AG08395 (cell line): ENCODE results near the gene SPRYD4.

Experiments used
- DNase-seq: peaks from one replicate; pipeline ENCODE4 v3.0.0; 2012; ENCODE audit warnings: mixed read lengths, low spot score

The SPRYD4 gene

GRCh38 chr12:56521209-56521589, 52.8 kb downstream of the SPRYD4 start:
- DNase-seq: no peak

DNA sequence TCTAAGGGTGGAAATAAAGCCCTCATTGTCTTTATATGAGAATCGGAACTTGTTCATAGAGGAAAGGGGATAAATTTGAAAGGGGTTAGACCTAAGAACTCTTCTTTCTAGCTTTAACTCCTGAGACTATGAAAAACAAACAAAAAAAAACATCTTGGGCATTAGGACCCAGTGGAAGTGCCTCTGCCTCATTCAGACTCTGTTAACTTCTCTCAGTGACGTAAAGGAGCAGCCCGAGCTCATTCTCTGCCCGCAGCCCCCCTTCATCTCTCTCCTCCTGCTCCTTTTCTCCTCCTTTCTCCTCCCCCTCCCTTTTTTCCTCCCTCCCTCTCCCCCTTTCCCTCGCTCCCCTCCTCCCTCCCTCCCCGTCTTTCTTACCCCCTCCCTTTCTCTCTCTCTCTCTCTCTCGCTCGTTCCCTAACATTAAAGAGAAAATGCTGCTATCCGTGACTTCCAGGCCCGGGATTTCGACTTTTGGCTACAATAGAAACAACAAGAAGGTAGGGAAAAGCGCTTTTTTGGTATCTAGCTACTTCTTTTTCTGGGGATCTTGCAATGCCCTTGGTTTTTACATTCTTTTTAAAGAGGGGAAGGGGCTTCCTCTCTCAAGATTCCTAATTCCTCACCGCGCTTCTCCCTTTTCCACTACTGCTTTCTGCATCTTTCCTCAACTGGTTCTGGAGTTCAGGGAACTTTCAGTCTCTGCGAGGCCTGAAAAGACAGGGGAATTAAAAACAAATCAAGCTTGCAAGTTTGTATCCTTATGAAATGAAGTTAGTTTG, 53.4 kb downstream of the SPRYD4 start, which contains the start of gene RBMS2:
TSS of gene RBMS2 (plus strand) at position 231 of the 782 bp plus-strand sequence. CDS start at position 435, 204 bp downstream.
- DNase-seq: peak; percentile 83

DNA sequence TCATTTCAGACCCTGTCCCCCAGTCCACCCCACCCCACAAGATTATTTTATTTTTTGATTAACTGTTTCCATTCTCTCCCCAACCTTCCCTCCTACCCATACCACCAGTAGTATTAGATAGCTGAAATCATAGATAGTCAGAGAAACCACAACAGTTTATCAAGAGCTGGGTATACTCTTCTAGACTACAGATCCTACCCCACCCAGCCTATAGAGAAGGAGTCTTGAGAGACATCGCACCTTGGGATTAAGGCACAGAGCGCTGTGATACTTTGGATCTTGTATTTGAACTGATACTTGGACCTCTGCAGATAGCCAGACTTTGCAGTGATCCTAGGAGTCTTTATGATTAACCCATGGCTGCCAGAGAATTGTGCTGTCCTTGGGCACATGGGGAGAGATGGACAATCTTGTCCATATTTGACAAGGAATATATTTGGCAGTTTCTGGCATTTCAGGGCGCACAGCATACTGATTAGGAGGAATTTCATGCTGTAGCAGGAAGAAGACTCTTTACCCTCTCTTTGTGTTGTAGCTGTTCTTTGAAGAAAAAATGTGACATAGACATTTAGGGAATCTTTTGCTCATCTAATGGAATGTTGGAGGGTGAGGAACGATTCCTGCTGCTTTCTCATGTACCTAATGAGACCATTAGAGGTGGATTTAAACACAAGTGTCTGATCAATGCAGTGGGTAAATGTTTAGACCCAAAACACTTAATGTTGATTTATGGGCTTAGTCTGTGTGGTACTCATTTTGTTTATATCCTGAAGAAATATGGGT, 54.2 kb downstream of the SPRYD4 start:
- DNase-seq: peak; percentile 24

DNA sequence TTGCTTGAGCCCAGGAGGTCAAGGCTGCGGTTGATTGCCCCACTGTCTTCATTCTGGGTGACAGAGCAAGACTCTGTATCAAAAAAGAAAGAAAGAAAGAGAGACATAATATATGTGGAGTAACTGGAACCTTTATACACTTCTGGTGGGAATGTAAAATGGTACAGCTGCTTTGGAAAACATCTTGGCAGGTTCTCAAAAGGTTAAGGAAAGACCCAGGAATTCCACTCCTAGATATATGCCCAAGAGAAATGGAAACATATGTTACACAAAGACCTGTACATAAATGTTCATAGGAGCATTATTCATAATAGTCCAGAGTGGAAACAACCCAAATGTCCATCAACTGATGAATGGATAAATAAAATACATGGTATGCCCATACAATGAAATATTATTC, 60.5 kb downstream of the SPRYD4 start:
- DNase-seq: no peak
